HG03175 (cell line): ENCODE results near the gene PKP4.

Experiments used
- ATAC-seq: cut with Tn5 transposase; IDR thresholded peaks from one replicate; pipeline ENCODE4 v1.9.1; 2021; ENCODE audit warnings: mild to moderate bottlenecking, moderate library complexity; ENCODE audit not compliant: unreplicated experiment

The PKP4 gene

DNA sequence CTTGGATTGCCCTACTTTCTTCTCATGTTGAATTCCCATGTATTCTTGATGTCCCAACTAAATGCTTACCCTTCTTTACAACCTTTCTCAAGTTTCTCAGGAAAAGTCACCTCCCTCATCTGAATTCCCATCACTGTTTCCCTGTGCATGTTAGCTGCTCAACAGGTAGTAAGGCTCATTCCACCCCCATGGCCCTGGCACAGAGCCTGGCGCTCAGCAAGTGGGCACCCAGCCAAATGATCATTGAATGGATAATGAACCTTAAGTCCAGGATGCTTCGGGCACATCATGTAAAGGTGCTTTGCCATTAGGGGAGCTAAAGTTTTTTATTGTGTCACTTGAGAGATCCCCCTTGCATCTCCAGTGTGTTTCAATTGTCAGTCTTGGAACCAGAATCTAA lies 124.0 kb downstream of the PKP4 start:
- ATAC-seq, result no peak

DNA sequence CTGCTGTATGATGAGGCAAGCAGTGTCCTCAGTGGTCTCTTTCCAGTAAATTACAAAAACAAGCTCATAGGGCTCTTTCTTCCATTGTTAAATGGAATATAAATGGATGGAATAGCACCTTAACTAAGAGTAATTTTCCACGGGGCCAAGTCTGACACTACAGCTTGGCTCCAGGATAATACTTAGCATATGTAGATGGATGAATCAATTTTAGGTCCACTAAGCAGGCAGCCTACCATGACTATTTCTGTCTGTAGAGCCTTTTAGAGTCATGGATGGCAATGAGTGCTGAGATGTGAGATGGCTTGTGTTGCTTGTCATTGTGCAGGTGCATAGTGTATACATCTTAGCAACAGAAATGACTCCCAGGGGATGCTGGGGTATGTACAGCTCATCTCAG lies 125.9 kb downstream of the PKP4 start:
- no peak for ATAC-seq

DNA sequence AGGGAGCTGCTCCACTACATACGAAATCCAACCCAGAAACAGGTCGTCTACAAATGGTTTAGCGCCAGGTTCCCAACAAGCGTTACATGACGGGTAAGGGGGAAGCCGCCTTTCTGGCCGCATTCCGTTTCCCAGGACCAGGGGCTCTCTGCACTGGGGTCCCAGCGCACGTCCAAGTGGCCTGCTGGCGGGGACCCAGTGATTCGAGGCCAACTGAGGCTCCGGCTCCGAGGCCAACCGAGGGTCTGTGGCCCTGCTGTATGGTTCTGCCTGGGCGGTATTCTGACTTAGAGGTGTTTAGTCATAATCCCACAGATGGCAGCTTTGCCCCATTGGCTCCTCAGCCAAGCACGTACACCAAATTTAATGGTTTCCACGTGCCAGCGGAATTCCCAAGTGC lies 127.2 kb downstream of the PKP4 start:
- no peak for ATAC-seq

DNA sequence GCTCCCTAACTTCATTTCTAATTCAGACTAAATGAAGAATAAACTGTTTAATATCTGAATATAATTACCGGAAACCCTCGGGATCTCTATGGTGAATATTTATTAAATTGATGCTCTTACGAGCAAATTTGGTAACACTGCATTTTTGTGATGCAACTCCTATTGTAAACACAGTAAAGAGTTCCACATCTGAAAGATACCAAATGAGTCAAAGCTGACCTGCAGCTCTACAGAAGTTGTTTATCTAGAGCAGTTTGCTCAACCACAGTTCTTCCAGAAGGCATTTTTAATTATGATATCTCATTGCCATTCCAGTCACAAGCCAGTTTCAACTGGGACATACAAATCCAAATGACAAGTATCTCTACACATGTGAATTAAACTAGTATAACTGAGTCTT lies 129.7 kb downstream of the PKP4 start:
- ATAC-seq, result no peak

- no peak for ATAC-seq
These were observed 132.6 kb downstream of the PKP4 start for GRCh38 chr2:158589303-158589702.

DNA sequence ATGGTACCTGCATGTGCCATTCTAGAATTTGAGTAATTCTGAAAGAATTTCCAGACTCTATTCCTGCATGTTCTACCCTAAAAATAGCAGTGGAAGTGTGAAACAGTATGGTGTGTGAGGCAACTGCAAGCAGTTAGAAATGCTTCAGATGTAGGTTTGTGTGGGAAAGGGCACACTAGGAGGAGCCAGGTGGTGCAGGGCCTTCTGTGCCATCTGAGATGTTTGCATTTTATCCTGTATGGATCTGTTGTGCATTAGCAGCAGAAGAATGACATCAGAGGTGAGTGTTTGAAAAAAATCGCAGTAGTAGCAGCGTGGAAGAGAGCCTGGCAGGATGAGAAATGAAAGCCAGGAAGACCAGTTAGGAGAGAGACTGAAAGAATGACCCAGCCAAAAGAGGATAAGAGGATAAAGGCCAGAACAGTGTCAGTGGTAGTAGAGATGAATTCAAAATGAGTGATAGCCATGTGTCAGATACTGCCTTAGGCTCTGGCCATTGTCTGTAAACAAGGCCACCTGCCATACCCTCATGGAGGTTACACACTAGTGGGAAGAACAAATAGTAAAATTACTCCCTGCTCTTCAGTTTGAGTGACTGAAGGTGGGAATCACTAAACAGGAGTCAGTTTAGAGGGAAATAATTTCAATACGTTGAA lies 142.2 kb downstream of the PKP4 start:
- no peak for ATAC-seq

- no peak for ATAC-seq
These were observed 142.9 kb downstream of the PKP4 start for GRCh38 chr2:158599609-158600008.

GRCh38 chr2:158600155-158600802 lies 143.5 kb downstream of the PKP4 start:
- ATAC-seq, result no peak

- ATAC-seq, result no peak
These were observed 145.3 kb downstream of the PKP4 start for GRCh38 chr2:158602027-158602426.

DNA sequence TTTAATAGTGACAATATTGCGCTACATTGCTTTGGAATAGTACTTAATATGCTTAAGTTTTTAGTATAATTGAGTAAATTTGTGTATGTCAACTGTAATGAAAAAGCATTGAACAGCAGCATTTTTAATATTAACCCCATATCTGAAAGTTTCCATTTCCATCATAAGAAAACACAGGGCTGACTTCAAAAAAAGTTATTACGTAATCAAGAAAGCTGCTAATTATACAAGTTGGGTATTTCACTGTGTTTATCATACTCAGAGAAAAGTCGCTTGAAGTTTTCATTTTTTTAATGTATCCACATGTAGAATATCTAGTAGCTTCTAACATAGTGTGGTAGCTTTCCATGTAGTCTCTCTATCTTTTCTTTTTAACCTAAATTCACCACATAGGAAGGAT lies 146.5 kb downstream of the PKP4 start:
- ATAC-seq, result no peak

GRCh38 chr2:158603986-158604385 lies 147.2 kb downstream of the PKP4 start:
- no peak for ATAC-seq

GRCh38 chr2:158610059-158610458 lies 153.3 kb downstream of the PKP4 start:
- no peak for ATAC-seq

DNA sequence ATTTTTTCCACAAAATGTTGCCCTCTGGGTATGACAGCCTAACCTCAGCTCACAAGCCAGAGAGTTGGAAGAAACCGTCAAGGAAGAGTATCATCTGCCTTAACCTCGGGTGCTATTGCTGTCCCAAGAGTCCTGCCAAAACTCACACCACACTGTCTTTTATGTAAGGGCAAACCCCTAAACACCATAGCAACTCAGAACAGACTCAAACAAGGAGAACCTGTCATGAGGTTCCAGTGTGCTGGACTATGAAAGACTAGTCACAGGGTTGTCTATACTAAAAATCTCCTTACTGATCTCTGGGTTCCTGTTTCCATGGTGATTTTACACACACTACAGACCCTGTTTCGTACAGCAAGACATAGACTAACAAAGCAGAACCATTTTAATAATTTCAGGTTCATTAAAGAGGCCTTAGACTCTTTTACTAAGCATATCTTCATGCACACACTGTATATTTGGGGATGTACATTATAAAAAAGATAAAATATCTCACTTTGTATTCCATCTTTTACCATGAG lies 159.8 kb downstream of the PKP4 start:
- no peak for ATAC-seq

DNA sequence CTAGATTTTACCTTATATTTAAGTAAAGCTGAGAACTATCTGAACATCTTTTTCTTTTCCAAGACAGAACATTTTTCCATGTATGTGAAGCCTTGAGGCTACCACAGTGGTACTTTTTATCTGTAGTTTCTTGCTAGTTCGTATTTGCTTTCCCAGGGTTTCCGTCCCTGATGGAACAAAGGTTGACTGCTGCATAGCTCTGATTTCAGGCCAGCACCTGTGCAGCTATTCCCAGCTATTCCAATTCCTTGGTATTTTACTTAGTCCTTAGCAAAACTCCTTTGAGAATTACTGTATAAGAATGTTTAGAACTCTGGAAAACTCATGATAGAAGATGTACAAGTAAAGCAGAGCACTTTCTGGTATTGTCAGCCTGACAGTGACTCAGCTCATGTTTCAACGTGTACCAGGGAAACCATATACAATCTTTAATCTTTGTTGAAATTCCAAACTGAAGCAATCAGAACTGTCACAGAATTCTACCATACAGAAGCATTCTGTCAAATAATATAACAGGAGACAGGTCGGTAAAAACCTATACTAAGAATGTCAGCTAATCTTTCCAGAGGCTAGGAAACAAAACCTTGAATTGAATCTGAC lies 162.2 kb downstream of the PKP4 start:
- ATAC-seq, result no peak

GRCh38 chr2:158619496-158619895 lies 162.7 kb downstream of the PKP4 start:
- no peak for ATAC-seq

- ATAC-seq, result no peak
These were observed 163.9 kb downstream of the PKP4 start for GRCh38 chr2:158620656-158621055.

DNA sequence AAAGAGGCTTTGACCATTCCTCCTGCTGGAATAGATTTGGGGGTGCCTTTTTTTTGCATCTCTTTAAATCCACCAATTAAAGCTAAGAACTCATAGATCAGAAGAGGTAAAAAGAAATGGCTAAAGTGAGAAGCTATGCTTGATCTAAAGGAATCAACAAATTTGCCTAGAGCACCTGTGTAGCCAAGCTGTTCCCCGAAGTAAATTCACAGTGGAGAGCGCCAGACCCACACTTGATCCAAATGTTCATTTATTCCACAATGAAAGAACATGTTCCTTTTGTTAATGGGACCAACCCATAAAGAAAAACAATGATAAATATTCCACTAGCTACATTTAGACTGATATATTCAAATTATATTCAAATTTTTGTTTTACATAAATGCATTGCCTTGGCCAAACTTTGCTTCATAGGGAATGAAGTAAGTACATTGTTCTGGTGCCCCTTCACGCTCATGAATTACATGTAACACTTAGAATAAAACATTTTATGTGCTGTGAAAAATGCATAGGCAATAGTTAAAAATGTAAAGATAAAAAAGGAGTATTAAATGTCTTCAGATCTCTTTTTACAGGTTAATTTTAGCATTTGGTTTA lies 167.4 kb downstream of the PKP4 start:
- no peak for ATAC-seq

DNA sequence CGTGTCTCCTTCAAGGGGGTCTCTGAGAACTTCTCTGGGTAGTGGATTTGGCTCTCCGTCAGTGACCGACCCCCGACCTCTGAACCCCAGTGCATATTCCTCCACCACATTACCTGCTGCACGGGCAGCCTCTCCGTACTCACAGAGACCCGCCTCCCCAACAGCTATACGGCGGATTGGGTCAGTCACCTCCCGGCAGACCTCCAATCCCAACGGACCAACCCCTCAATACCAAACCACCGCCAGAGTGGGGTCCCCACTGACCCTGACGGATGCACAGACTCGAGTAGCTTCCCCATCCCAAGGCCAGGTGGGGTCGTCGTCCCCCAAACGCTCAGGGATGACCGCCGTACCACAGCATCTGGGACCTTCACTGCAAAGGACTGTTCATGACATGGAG lies 168.2 kb downstream of the PKP4 start:
- no peak for ATAC-seq

- no peak for ATAC-seq
These were observed 172.4 kb downstream of the PKP4 start for GRCh38 chr2:158629116-158629515.

DNA sequence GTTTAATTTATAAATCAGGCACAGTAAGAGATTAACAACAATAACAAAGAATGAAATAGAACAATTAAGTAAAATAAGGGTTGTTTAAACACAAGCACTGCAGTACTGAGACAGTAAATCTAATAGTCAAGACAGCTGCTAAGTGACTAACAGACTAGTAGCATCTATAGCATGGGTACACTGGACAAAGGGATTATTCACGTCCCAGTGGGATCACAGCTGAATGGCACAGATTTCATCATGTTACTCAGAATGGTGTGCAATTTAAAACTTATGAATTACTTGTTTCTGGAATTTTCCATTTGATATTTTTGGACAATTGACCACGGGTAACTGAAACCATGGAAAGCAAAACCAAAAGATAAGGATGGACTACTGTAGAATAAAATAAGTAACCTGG lies 176.5 kb downstream of the PKP4 start:
- no peak for ATAC-seq

DNA sequence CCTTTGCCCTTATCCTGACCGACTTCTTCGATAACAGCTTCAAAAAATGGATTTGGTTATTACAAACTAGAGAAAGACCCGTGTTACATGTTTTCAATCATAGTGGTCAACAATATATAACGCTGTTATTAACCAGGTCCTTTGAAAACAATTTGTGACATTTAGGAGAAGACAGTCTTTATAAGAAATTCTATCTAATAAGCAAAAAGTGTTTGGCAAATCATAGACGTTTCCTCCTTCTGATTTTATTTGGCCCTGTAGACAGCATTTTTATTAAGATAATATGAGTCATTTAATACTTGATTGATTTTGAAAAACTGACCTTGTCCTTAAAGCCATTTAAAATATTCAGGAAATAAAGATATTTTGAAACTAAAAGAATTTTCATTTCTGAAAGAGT lies 177.9 kb downstream of the PKP4 start:
- ATAC-seq, result no peak
